Endothelial cell (in vitro differentiated cells): Measurements from ENCODE around the gene DTNA. TPM values are rescaled to one million over a fixed set of nuclear protein-coding genes. Genes with fewer than 3 reads are reported as not detected.

Source experiments
- DNase-seq: peaks from one replicate; pipeline ENCODE4 v3.0.0; 2021; ENCODE audit warnings: low spot score
- H3K27ac Mint-ChIP-seq: one replicate; pipeline ENCODE4 v1.8.0; 2021; ENCODE audit warnings: mixed read lengths, inconsistent platforms; ENCODE audit not compliant: unreplicated experiment
- H3K27me3 Mint-ChIP-seq: one replicate; pipeline ENCODE4 v1.8.0; 2021; ENCODE audit warnings: mild to moderate bottlenecking, moderate library complexity, mixed read lengths, inconsistent platforms; ENCODE audit not compliant: unreplicated experiment
- H3K36me3 Mint-ChIP-seq: one replicate; pipeline ENCODE4 v1.8.0; 2021; ENCODE audit warnings: mild to moderate bottlenecking, low read depth, mixed read lengths, inconsistent platforms; ENCODE audit not compliant: unreplicated experiment
- H3K4me1 Mint-ChIP-seq: one replicate; pipeline ENCODE4 v1.8.0; 2021; ENCODE audit warnings: mild to moderate bottlenecking, mixed read lengths, inconsistent platforms; ENCODE audit not compliant: unreplicated experiment
- H3K4me3 Mint-ChIP-seq: one replicate; pipeline ENCODE4 v1.8.0; 2021; ENCODE audit warnings: mild to moderate bottlenecking, mixed read lengths, inconsistent platforms; ENCODE audit not compliant: unreplicated experiment
- H3K9me3 Mint-ChIP-seq: one replicate; pipeline ENCODE4 v1.8.0; 2021; ENCODE audit warnings: mixed read lengths, inconsistent platforms; ENCODE audit not compliant: unreplicated experiment
- total RNA-seq: library from RNA; stranded (reverse); fragmentation: NEBNext Ultra II Directional; extraction: Animal tissue kit (Norgen Biotek cat#: 25700); gene quantifications from one replicate; pipeline ENCODE4 v1.2.1, GENCODE V29; 2021; ENCODE audit not compliant: unreplicated experiment
- TF ChIP-seq, protein P1 (sequence below): fragments of 200-600 bp; sonication (generic); IDR thresholded peaks from one replicate; pipeline ENCODE4 v1.5.0; 2021; ENCODE audit warnings: antibody characterized with exemption; ENCODE audit not compliant: unreplicated experiment

DTNA gene
- total RNA-seq, 1 donor from 2014 or later, result 17.9 TPM

GRCh38 chr18:34875150-34875549, 165.1 kb downstream of the DTNA start:
- no peaks in the 10 kb centered on the region for H3K4me1 Mint-ChIP-seq
- no peak overlapping the region for H3K27ac Mint-ChIP-seq
- no peaks in the 10 kb centered on the region for H3K27me3 Mint-ChIP-seq
- DNase-seq, result no peak
- no peaks in the 10 kb centered on the region for H3K36me3 Mint-ChIP-seq
- H3K9me3 Mint-ChIP-seq, result no peaks in the 10 kb centered on the region
- no peak overlapping the region for H3K4me3 Mint-ChIP-seq
- TF ChIP-seq, protein P1, sequence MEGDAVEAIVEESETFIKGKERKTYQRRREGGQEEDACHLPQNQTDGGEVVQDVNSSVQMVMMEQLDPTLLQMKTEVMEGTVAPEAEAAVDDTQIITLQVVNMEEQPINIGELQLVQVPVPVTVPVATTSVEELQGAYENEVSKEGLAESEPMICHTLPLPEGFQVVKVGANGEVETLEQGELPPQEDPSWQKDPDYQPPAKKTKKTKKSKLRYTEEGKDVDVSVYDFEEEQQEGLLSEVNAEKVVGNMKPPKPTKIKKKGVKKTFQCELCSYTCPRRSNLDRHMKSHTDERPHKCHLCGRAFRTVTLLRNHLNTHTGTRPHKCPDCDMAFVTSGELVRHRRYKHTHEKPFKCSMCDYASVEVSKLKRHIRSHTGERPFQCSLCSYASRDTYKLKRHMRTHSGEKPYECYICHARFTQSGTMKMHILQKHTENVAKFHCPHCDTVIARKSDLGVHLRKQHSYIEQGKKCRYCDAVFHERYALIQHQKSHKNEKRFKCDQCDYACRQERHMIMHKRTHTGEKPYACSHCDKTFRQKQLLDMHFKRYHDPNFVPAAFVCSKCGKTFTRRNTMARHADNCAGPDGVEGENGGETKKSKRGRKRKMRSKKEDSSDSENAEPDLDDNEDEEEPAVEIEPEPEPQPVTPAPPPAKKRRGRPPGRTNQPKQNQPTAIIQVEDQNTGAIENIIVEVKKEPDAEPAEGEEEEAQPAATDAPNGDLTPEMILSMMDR, result no peak

GRCh38 chr18:34880403-34880802, 170.3 kb downstream of the DTNA start:
- no peaks in the 10 kb centered on the region for H3K9me3 Mint-ChIP-seq
- H3K27ac Mint-ChIP-seq, result no peak overlapping the region
- H3K36me3 Mint-ChIP-seq, result no peaks in the 10 kb centered on the region
- no peaks in the 10 kb centered on the region for H3K27me3 Mint-ChIP-seq
- TF ChIP-seq, protein P1, result no peak
- no peaks in the 10 kb centered on the region for H3K4me1 Mint-ChIP-seq
- no peak for DNase-seq
- no peak overlapping the region for H3K4me3 Mint-ChIP-seq

GRCh38 chr18:34880882-34881834, 171.1 kb downstream of the DTNA start:
- H3K4me3 Mint-ChIP-seq, result no peak overlapping the region
- no peaks in the 10 kb centered on the region for H3K27me3 Mint-ChIP-seq
- no peaks in the 10 kb centered on the region for H3K4me1 Mint-ChIP-seq
- TF ChIP-seq, protein P1, result no peak
- no peak overlapping the region for H3K27ac Mint-ChIP-seq
- H3K36me3 Mint-ChIP-seq, result no peaks in the 10 kb centered on the region
- no peaks in the 10 kb centered on the region for H3K9me3 Mint-ChIP-seq
- DNase-seq, result no peak

GRCh38 chr18:34884436-34884835, 174.3 kb downstream of the DTNA start:
- H3K27ac Mint-ChIP-seq, result no peak overlapping the region
- no peak overlapping the region for H3K4me3 Mint-ChIP-seq
- no peaks in the 10 kb centered on the region for H3K36me3 Mint-ChIP-seq
- TF ChIP-seq, protein P1, result no peak
- H3K9me3 Mint-ChIP-seq, result no peaks in the 10 kb centered on the region
- DNase-seq, result no peak
- no peaks in the 10 kb centered on the region for H3K27me3 Mint-ChIP-seq
- no peaks in the 10 kb centered on the region for H3K4me1 Mint-ChIP-seq

- no peaks in the 10 kb centered on the region for H3K4me1 Mint-ChIP-seq
- no peaks in the 10 kb centered on the region for H3K9me3 Mint-ChIP-seq
- H3K27me3 Mint-ChIP-seq, result no peaks in the 10 kb centered on the region
- DNase-seq, result no peak
- H3K4me3 Mint-ChIP-seq, result no peak overlapping the region
- H3K27ac Mint-ChIP-seq, result no peak overlapping the region
- TF ChIP-seq, protein P1, result no peak
- H3K36me3 Mint-ChIP-seq, result no peaks in the 10 kb centered on the region
Measured at GRCh38 chr18:34886177-34886576, 176.1 kb downstream of the DTNA start.
